K562 (cell line): ENCODE results near the gene RABL2B. TPM values are rescaled to one million over a fixed set of nuclear protein-coding genes. Genes with fewer than 3 reads are reported as not detected.

Experiments
- ARNT ChIP-seq, 2 experiments: fragments of 450-650 bp; IDR thresholded peaks; 2 replicates each; pipeline ENCODE4 v1.6.1; 2016; ENCODE audit warnings: mild to moderate bottlenecking in 1 of 2
- NR2F6 ChIP-seq: fragments of 450-650 bp; formaldehyde crosslinking; IDR thresholded peaks from 2 replicates; pipeline ENCODE4 v1.4.0; 2020; ENCODE audit warnings: mild to moderate bottlenecking
- NR4A1 ChIP-seq, 2 experiments: fragments of 250-450 bp in 1 of 2; fragments of 450-650 bp in 1 of 2; sonication (Bioruptor Pico) in 1 of 2; IDR thresholded peaks; 2 replicates each; pipeline versions ENCODE4 v1.4.0 to v1.6.1; 2016 to 2020; ENCODE audit warnings: mild to moderate bottlenecking in 2 of 2, missing compliant biosample characterization in 1 of 2, missing genetic modification characterization in 1 of 2, moderate library complexity in 1 of 2
- PHF21A ChIP-seq: fragments of 450-650 bp; IDR thresholded peaks from 2 replicates; pipeline ENCODE4 v1.6.1; 2017; ENCODE audit warnings: low read depth, borderline replicate concordance
- POLR2B ChIP-seq: fragments of 450-650 bp; IDR thresholded peaks from 2 replicates; pipeline ENCODE4 v1.6.1; 2018; ENCODE audit warnings: low read depth; ENCODE audit not compliant: partially characterized antibody
- RAD51 ChIP-seq: fragments of 450-650 bp; IDR thresholded peaks from 2 replicates; pipeline ENCODE4 v1.7.1; 2016; ENCODE audit warnings: low read depth, mild to moderate bottlenecking, borderline replicate concordance
- RBM15 ChIP-seq: fragments of 200-400 bp; formaldehyde crosslinking; IDR thresholded peaks from 2 replicates; pipeline ENCODE4 v1.6.1; 2018; ENCODE audit warnings: mild to moderate bottlenecking, low read length, moderate library complexity; ENCODE audit not compliant: insufficient read depth
- RFX5 ChIP-seq: IDR thresholded peaks from 2 replicates; pipeline ENCODE4 v1.6.1; 2011; ENCODE audit warnings: low read depth, mild to moderate bottlenecking, improper control_type of control experiment, low read length
- SP1 ChIP-seq: sonication (generic); formaldehyde crosslinking; IDR thresholded peaks from 2 replicates; pipeline ENCODE4 v1.8.1; 2022; ENCODE audit warnings: mild to moderate bottlenecking, missing genetic modification reagents
- SREBF1 ChIP-seq: fragments of 150-350 bp; IDR thresholded peaks from 2 replicates; pipeline ENCODE4 v1.6.1; 2014; ENCODE audit warnings: antibody characterized with exemption, low read depth, low read length, borderline replicate concordance
- USF1 ChIP-seq: sonication (generic); formaldehyde crosslinking; IDR thresholded peaks from 2 replicates; pipeline ENCODE4 v1.9.0; 2022; ENCODE audit warnings: mild to moderate bottlenecking, missing genetic modification reagents
- ZFP91 ChIP-seq: sonication (generic); formaldehyde crosslinking; IDR thresholded peaks from 2 replicates; pipeline ENCODE4 v1.8.0; 2022; ENCODE audit warnings: mild to moderate bottlenecking, missing genetic modification reagents
- ZNF133 ChIP-seq: fragments of 250-450 bp; sonication (Bioruptor Pico); IDR thresholded peaks from 2 replicates; pipeline ENCODE4 v1.4.0; 2020; ENCODE audit warnings: mild to moderate bottlenecking
- ZNF24 ChIP-seq: fragments of 450-650 bp; IDR thresholded peaks from 2 replicates; pipeline ENCODE4 v1.6.1; 2016
- ZNF316 ChIP-seq: fragments of 450-650 bp; IDR thresholded peaks from 2 replicates; pipeline ENCODE4 v1.6.1; 2016
- ZNF395 ChIP-seq: fragments of 200-800 bp; sonication (Bioruptor generic); IDR thresholded peaks from 2 replicates; pipeline ENCODE4 v1.6.1; 2017; ENCODE audit warnings: missing genetic modification characterization, missing compliant biosample characterization
- polyA plus RNA-seq, 8 experiments: library from polyadenylated mRNA; depleted of rRNA in 4 of 8; stranded (reverse) in 5 of 8; unstranded in 3 of 8; fragments of >200 nt; fragmentation: Nextera tagmentation in 2 of 8; fragmentation: Illumina TruSeq in 1 of 8; extraction: Ambion mirVana in 2 of 8; extraction: Trizol in 1 of 8; gene quantifications; 2 replicates each; pipeline versions ENCODE4 v1.2.1 to v1.2.3, GENCODE V29; 2011 to 2014; ENCODE audit warnings: inconsistent platforms in 1 of 8, missing spikeins in 1 of 8
- total RNA-seq, 7 experiments: library from RNA; depleted of rRNA in 6 of 7; stranded (reverse); fragments of >200 nt in 6 of 7; fragmentation: Illumina TruSeq in 2 of 7; extraction: Trizol in 2 of 7; gene quantifications; 2 replicates each; pipeline versions ENCODE4 v1.2.1 to v1.2.3, GENCODE V29; 2011 to 2021; ENCODE audit warnings: low replicate concordance in 1 of 7
- TF ChIP-seq, protein P1 (sequence below): fragments of 250-450 bp; sonication (Bioruptor Pico); IDR thresholded peaks from 2 replicates; pipeline ENCODE4 v1.8.0; 2022; ENCODE audit warnings: inconsistent platforms
- TF ChIP-seq, protein P2 (sequence below): fragments of 200-800 bp; sonication (Bioruptor generic); IDR thresholded peaks from 2 replicates; pipeline ENCODE4 v1.6.1; 2017; ENCODE audit warnings: missing genetic modification characterization, missing compliant biosample characterization
- TF ChIP-seq, protein P3 (sequence below): sonication (generic); formaldehyde crosslinking; IDR thresholded peaks from 2 replicates; pipeline ENCODE4 v1.5.0; 2020; ENCODE audit warnings: missing genetic modification reagents
- TF ChIP-seq, protein P4 (sequence below): sonication (generic); formaldehyde crosslinking; IDR thresholded peaks from 2 replicates; pipeline ENCODE4 v1.8.1; 2022; ENCODE audit warnings: missing genetic modification reagents

Gene RABL2B
- total and polyA plus RNA-seq, 9 of the 15 experiments (the other 6 are each of a cell fraction or from before 2014, with no cell fraction given) = 0.76 to 8.5 (median 3.6) TPM

GRCh38 chr22:50739894-50740293, 43.5 kb downstream of the RABL2B start (continued):
- no peak for TF ChIP-seq PHF21A
- TF ChIP-seq RAD51 = peak; percentile 76
- TF ChIP-seq ZNF316 = no peak
- no peak for TF ChIP-seq ZNF24
- TF ChIP-seq, protein P1, sequence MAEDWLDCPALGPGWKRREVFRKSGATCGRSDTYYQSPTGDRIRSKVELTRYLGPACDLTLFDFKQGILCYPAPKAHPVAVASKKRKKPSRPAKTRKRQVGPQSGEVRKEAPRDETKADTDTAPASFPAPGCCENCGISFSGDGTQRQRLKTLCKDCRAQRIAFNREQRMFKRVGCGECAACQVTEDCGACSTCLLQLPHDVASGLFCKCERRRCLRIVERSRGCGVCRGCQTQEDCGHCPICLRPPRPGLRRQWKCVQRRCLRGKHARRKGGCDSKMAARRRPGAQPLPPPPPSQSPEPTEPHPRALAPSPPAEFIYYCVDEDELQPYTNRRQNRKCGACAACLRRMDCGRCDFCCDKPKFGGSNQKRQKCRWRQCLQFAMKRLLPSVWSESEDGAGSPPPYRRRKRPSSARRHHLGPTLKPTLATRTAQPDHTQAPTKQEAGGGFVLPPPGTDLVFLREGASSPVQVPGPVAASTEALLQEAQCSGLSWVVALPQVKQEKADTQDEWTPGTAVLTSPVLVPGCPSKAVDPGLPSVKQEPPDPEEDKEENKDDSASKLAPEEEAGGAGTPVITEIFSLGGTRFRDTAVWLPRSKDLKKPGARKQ (CRISPR knock-in tag) = no peak
- TF ChIP-seq POLR2B = no peak
- TF ChIP-seq, protein P2, sequence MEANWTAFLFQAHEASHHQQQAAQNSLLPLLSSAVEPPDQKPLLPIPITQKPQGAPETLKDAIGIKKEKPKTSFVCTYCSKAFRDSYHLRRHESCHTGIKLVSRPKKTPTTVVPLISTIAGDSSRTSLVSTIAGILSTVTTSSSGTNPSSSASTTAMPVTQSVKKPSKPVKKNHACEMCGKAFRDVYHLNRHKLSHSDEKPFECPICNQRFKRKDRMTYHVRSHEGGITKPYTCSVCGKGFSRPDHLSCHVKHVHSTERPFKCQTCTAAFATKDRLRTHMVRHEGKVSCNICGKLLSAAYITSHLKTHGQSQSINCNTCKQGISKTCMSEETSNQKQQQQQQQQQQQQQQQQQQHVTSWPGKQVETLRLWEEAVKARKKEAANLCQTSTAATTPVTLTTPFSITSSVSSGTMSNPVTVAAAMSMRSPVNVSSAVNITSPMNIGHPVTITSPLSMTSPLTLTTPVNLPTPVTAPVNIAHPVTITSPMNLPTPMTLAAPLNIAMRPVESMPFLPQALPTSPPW = peak; percentile 19; the same call in 1 of the 2 replicates
- no peak for TF ChIP-seq SP1 (CRISPR knock-in tag)
- no peak for TF ChIP-seq RFX5
- TF ChIP-seq SREBF1 = no peak
- TF ChIP-seq, protein P3, sequence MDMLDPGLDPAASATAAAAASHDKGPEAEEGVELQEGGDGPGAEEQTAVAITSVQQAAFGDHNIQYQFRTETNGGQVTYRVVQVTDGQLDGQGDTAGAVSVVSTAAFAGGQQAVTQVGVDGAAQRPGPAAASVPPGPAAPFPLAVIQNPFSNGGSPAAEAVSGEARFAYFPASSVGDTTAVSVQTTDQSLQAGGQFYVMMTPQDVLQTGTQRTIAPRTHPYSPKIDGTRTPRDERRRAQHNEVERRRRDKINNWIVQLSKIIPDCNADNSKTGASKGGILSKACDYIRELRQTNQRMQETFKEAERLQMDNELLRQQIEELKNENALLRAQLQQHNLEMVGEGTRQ (CRISPR knock-in tag) = peak; percentile 76
- TF ChIP-seq NR2F6 (CRISPR knock-in tag) = no peak
- TF ChIP-seq NR4A1 (CRISPR knock-in tag; IDR thresholded peaks at IDR 0.05) = no peak
- TF ChIP-seq NR4A1 (tag; IDR thresholded peaks at IDR 0.05) = no peak
- no peak for TF ChIP-seq ARNT (IDR thresholded peaks at IDR 0.05)
- no peak for TF ChIP-seq ZNF133 (CRISPR knock-in tag)
- no peak for TF ChIP-seq ZFP91 (CRISPR knock-in tag)
- TF ChIP-seq RBM15 = no peak
- TF ChIP-seq ZNF395 (CRISPR knock-in tag) = no peak
- TF ChIP-seq, protein P4, sequence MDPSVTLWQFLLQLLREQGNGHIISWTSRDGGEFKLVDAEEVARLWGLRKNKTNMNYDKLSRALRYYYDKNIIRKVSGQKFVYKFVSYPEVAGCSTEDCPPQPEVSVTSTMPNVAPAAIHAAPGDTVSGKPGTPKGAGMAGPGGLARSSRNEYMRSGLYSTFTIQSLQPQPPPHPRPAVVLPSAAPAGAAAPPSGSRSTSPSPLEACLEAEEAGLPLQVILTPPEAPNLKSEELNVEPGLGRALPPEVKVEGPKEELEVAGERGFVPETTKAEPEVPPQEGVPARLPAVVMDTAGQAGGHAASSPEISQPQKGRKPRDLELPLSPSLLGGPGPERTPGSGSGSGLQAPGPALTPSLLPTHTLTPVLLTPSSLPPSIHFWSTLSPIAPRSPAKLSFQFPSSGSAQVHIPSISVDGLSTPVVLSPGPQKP = no peak
- peak; percentile 68 for TF ChIP-seq USF1
